ENCODE measurements around the gene HBP1. TPM values are rescaled to one million over a fixed set of nuclear protein-coding genes. Genes with fewer than 3 reads are reported as not detected.

The HBP1 gene
- total RNA-seq, 2 donors from 2014 or later, result 127 to 138 TPM

DNA sequence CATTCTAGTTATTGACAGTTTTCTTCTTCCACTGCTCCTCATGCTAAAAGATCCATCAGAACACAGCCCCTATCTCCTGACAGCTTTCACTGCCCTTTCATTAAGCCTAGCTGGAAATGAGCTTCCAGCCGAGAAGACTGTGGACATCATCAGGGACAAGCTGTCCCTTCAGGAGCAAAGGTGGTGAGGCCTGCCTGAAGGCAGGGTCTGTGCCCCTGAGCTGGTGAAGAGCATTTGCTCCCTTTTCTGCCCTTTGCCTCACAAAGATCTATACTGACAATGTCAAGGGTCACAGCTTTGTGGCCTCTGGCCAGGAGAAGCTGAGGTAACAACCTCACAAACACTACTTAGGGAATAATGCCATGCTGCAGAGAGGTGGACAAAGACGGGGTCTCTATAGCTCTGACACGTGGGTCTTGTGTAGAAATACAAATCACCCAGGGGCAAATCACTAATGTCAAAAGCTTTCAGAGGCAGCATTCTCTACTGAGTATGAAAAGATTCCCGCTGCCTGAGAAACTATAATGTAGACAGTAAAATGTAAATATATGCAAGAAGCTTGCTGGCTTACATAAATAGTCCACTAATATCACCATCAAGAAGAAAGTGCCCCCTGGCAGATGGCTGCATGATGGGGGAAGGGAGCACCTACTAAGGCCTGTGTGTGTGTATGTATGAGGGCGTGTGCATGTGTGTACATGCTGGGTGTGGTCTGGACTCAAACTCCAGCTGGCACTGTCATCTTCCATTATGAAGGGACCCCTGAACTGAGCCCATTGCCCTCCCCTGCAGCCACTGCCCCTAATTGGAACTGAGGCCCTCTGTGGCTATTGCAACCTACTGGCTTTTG is 55.8 kb downstream of the HBP1 start:
- Histone ChIP-seq H3K36me3 (no peaks in the 10 kb centered on the region), H3K9me3 (no peaks in the 10 kb centered on the region), H3K27ac (peak overlapping the region in 1 of 2 donors; percentile 32), H3K4me3 (no peak overlapping the region), H3K27me3 (replicated peaks; ENCODE audit: insufficient read depth) (no peaks in the 10 kb centered on the region), H3K4me1 (ENCODE audit: control insufficient read depth in 1 of 2, low read depth in 2 of 2) (no peaks in the 10 kb centered on the region)
- DNase-seq (ENCODE audit: low spot score), result no peak
- no peak for ATAC-seq (ENCODE audit: insufficient number of reproducible peaks, low FRiP score, low read depth)
- TF ChIP-seq, protein P1, sequence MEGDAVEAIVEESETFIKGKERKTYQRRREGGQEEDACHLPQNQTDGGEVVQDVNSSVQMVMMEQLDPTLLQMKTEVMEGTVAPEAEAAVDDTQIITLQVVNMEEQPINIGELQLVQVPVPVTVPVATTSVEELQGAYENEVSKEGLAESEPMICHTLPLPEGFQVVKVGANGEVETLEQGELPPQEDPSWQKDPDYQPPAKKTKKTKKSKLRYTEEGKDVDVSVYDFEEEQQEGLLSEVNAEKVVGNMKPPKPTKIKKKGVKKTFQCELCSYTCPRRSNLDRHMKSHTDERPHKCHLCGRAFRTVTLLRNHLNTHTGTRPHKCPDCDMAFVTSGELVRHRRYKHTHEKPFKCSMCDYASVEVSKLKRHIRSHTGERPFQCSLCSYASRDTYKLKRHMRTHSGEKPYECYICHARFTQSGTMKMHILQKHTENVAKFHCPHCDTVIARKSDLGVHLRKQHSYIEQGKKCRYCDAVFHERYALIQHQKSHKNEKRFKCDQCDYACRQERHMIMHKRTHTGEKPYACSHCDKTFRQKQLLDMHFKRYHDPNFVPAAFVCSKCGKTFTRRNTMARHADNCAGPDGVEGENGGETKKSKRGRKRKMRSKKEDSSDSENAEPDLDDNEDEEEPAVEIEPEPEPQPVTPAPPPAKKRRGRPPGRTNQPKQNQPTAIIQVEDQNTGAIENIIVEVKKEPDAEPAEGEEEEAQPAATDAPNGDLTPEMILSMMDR (IDR thresholded peaks at IDR 0.05), result no peak

DNA sequence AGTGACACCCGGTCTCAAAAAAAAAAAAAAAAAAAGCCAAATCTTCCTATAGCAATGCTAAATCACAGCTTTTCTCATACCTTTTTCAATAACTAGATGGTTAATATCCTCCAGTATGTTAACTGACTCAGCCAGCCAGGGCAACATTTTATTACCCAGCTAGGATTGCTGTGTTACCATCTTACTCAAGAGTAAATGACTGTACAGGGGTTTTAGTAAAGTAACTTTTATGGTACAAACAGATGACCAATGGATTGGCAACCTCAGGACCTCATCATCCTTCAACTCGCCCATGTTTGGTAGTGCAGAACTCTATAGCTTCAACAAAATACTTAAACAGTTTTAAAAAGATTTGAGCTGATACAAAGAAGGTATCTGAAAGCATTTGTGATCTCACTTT is 59.5 kb downstream of the HBP1 start:
- H3K36me3 ChIP-seq, result no peaks in the 10 kb centered on the region
- no peaks in the 10 kb centered on the region for H3K4me1 ChIP-seq (ENCODE audit: control insufficient read depth in 1 of 2, low read depth in 2 of 2)
- no peak overlapping the region for H3K4me3 ChIP-seq
- no peaks in the 10 kb centered on the region for H3K27me3 ChIP-seq (replicated peaks; ENCODE audit: insufficient read depth)
- DNase-seq (ENCODE audit: low spot score) (no peak), ATAC-seq (ENCODE audit: insufficient number of reproducible peaks, low FRiP score, low read depth) (no peak)
- no peaks in the 10 kb centered on the region for H3K9me3 ChIP-seq
- no peak overlapping the region for H3K27ac ChIP-seq
- TF ChIP-seq, protein P1 (IDR thresholded peaks at IDR 0.05), result no peak

DNA sequence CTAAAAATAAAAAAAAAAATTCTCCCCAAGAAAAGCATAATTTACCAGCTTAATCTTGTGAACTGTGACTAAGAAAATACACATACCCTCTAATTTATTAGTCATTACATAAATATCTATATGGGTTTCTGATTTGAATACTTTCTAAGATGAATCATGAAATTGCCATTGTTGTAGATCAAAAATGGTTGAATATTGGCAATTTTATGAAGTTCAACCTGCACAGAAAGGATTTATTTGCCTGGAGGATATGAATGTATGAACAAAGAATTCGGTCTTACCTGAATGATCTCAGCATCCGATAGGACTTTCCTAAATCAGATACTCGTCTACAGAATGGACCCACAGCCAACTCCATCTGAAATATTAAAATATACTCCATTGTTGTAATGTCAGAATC is 61.5 kb downstream of the HBP1 start:
- H3K27me3 ChIP-seq (replicated peaks; ENCODE audit: insufficient read depth), result no peaks in the 10 kb centered on the region
- no peak for DNase-seq (ENCODE audit: low spot score)
- no peaks in the 10 kb centered on the region for H3K36me3 ChIP-seq
- H3K27ac ChIP-seq, result no peak overlapping the region
- TF ChIP-seq, protein P1 (IDR thresholded peaks at IDR 0.05), result no peak
- no peak overlapping the region for H3K4me3 ChIP-seq
- ATAC-seq (ENCODE audit: insufficient number of reproducible peaks, low FRiP score, low read depth), result no peak
- no peaks in the 10 kb centered on the region for H3K4me1 ChIP-seq (ENCODE audit: control insufficient read depth in 1 of 2, low read depth in 2 of 2)
- no peaks in the 10 kb centered on the region for H3K9me3 ChIP-seq

DNA sequence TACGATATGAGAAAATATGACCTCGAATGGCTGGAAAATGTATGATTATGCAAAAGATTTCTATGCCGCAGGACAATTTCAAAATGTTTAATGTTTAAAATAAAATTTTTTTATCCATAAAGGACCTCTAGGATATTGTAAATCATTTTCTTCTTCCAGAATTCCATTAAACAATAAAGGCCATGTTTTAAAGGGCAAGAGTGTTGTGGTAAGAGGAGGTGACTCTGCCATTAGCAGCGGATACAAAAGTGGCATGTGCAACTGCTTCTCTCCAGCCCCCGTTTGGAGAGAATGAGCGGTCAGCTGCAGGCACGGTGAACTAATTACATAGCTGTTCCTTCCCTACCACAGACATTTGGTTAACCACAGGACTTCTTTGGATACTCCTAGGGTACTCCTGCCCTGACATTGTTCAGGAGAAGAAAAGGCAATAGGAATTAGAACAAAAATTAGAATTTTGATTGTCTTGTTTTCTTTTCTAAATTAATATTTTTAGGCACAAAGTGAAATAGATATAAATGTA is 63.8 kb downstream of the HBP1 start:
- no peak for DNase-seq (ENCODE audit: low spot score)
- no peak overlapping the region for H3K27ac ChIP-seq
- no peaks in the 10 kb centered on the region for H3K36me3 ChIP-seq
- H3K27me3 ChIP-seq (replicated peaks; ENCODE audit: insufficient read depth), result no peaks in the 10 kb centered on the region
- H3K4me1 ChIP-seq (ENCODE audit: control insufficient read depth in 1 of 2, low read depth in 2 of 2), result no peaks in the 10 kb centered on the region
- TF ChIP-seq, protein P1 (IDR thresholded peaks at IDR 0.05), result no peak
- no peak overlapping the region for H3K4me3 ChIP-seq
- ATAC-seq (ENCODE audit: insufficient number of reproducible peaks, low FRiP score, low read depth), result no peak
- no peaks in the 10 kb centered on the region for H3K9me3 ChIP-seq

DNA sequence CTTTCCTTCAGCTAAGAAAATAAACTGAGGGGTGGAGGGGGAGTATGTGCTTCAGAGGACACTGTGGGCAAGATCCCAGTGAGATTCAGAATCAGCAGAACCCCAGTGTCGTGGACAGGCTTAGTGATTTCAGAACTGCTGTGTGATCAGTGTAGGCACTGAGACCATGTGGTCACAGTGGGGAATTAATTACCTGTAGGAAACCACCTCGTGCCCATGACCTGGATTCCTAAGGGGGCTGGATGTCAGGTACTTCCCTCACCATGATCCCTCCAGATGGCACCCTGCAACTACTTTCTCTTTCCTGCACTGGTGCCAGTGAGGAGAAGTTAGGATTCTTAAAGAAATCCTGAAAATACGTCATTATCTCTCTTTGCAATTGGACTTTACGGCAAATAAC is 64.4 kb downstream of the HBP1 start:
- no peak for DNase-seq (ENCODE audit: low spot score)
- no peak overlapping the region for H3K27ac ChIP-seq
- TF ChIP-seq, protein P1 (IDR thresholded peaks at IDR 0.05), result no peak
- no peak for ATAC-seq (ENCODE audit: insufficient number of reproducible peaks, low FRiP score, low read depth)
- H3K27me3 ChIP-seq (replicated peaks; ENCODE audit: insufficient read depth), result no peaks in the 10 kb centered on the region
- no peak overlapping the region for H3K4me3 ChIP-seq
- no peaks in the 10 kb centered on the region for H3K9me3 ChIP-seq
- no peaks in the 10 kb centered on the region for H3K4me1 ChIP-seq (ENCODE audit: control insufficient read depth in 1 of 2, low read depth in 2 of 2)
- H3K36me3 ChIP-seq, result no peaks in the 10 kb centered on the region
